Epithelial cell of proximal tubule (primary cell): Measurements from ENCODE around the gene SPATA3. TPM values are rescaled to one million over a fixed set of nuclear protein-coding genes. Genes with fewer than 3 reads are reported as not detected.

Experiments
- DNase-seq: peaks from one replicate; pipeline ENCODE4 v3.0.0-alpha.2; 2011; ENCODE audit warnings: low read depth
- H3K4me3 ChIP-seq: 2 replicates; pipeline ENCODE4 v1.5.1; 2011; ENCODE audit warnings: low read depth, mild to moderate bottlenecking, low read length
- CTCF ChIP-seq: conservative IDR thresholded peaks from 2 replicates; pipeline ENCODE4 v1.5.1; 2012; ENCODE audit warnings: low read depth, mild to moderate bottlenecking, low read length
- total RNA-seq: library from RNA; depleted of rRNA; stranded (reverse); fragments of >200 nt; gene quantifications from 2 replicates; pipeline ENCODE4 v1.2.3, GENCODE V29; 2015

Gene SPATA3
- total RNA-seq, 1 donor from 2014 or later: not detected

DNA sequence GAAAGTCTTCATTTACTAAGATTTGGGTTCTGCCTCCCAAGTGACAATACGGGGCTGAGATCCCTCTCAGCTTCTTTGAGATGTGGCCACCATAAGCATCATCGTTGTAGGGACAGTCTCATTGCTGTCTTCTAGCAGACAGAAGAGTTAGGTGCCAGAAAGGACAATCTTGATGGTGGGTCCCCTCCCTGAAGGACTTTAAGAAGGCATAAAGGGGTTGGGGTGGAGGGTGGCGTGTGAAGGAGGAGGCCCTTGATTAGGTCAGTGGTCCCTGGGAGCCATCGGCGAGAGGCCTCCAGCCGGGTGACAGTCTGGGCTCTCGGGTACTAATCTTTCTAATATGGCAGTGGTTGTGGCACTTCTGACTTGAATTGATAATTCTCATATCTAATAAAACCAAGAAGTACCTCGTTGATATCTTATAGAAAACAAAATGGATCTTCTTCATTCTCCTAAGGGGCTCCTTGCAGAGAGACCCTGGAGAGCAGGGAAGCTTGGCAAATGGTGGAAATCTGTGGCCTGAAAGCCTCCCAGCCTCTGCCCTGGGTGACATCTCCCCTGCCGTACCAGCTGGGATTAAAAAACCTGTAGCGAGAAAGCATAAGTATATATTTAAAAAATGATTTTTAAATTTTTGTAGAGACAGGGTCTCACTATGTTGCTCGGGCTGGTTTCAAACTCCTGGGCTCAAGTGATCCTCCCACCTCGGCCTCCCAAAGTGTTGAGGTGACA is 53.5 kb downstream of the SPATA3 start:
- DNase-seq: no peak
- H3K4me3 ChIP-seq: no peak overlapping the region
- TF ChIP-seq CTCF: no peak

DNA sequence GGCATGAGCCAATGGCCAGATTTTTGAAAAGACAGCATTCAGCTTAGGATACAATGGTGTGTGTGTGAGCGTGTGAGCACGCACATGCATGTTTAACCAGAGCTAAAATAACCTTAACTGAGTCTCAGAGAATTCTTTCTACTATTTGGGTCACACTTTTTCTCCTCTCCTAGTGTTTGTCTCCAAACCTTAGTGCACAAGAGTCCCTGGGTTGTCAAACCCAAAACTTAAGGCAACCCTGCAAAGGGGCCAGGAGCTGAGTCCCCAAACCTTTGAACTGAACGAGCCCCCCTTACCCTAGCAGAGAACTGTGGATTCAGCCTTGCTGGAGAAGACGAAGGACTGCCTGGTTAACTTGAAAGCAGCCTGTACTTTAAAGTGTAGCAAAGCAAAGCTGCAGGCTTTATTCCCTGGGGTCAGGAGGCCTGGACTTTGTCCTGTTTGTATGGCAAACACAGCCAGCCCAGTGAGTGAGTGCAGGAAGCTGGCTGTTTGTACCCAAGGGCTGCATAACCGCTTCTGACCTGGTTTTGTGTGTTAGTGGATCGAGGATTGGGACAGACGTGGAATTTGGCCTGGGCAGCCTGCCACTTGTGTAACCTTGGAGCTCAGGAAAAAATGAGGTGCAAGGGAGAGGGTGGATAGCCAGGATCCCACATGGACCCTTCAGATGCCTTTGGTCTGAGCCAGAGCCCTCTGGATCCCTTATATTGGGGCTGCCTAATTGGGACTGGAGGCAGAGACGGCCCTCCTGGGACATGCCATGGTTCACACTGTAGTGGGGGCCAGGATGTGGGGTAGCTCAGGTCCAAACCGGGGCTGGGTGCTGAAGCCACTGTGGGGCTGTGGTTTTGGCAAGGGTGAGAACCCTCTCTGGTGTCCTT is 54.3 kb downstream of the SPATA3 start:
- TF ChIP-seq CTCF: no peak
- no peak for DNase-seq
- no peak overlapping the region for H3K4me3 ChIP-seq

GRCh38 chr2:231051116-231051515 is 55.2 kb downstream of the SPATA3 start:
- H3K4me3 ChIP-seq: no peak overlapping the region
- no peak for DNase-seq
- TF ChIP-seq CTCF: no peak

- DNase-seq: no peak
- peak; percentile 88 for TF ChIP-seq CTCF
- H3K4me3 ChIP-seq: peak overlapping the region; percentile 59
Measured at GRCh38 chr2:231052494-231053451, 56.9 kb downstream of the SPATA3 start.

DNA sequence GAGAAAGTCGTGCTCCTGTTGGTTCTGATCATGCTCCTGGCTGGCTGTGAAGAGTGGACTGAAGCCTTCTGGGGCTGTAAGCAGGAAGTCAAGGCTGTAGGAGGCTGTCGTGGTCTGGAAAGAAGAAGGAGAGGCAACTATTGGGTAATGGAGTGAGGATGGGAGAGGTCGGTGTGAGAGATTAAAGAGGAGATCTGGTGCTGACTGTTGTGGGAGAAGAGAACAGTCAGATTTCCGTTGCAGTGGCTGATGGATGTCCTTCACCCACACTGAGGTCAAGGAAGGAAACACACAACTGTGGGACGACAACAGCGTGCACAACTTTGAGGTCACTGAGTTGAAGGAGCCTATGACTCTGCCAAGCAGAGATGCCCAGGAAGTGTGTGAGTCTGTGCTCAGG is 57.9 kb downstream of the SPATA3 start:
- no peak overlapping the region for H3K4me3 ChIP-seq
- TF ChIP-seq CTCF: no peak
- DNase-seq: no peak
